DND-41 (cell line): Measurements from ENCODE around the gene PCK1.
A peak's percentile ranks its signal among the peaks of the same experiment; 100 is the strongest.

Experiments
- ATAC-seq: fragments of 200-7000 bp; cut with Tn5 transposase; 3 replicates; pipeline ENCODE4 v1.9.1; 2021; ENCODE audit warnings: low read depth; ENCODE audit not compliant: insufficient read depth
- DNase-seq: peaks from one replicate; pipeline ENCODE4 v3.0.0-alpha.2; 2020
- H2AFZ ChIP-seq: 2 replicates; pipeline ENCODE4 v1.6.0; 2012; ENCODE audit warnings: low read depth, low read length
- H3K27ac ChIP-seq: 2 replicates; pipeline ENCODE4 v1.5.1; 2012; ENCODE audit warnings: low read length, inconsistent platforms
- H3K27me3 ChIP-seq: fragments of 200-600 bp; sonication (generic); 2 replicates; pipeline ENCODE4 v1.6.0; 2012; ENCODE audit warnings: low read length, mild to moderate bottlenecking, inconsistent platforms; ENCODE audit not compliant: insufficient read depth, poor library complexity
- H3K36me3 ChIP-seq: 2 replicates; pipeline ENCODE4 v1.5.1; 2012; ENCODE audit warnings: low read length, inconsistent platforms; ENCODE audit not compliant: insufficient read depth
- H3K4me1 ChIP-seq: 2 replicates; pipeline ENCODE4 v1.5.1; 2012; ENCODE audit warnings: mild to moderate bottlenecking, low read length; ENCODE audit not compliant: insufficient read depth
- H3K4me2 ChIP-seq: 2 replicates; pipeline ENCODE4 v1.6.0; 2012; ENCODE audit warnings: mild to moderate bottlenecking, moderate library complexity, low read length, inconsistent platforms; ENCODE audit not compliant: insufficient read depth
- H3K4me3 ChIP-seq, 2 experiments: fragments of 200-600 bp in 1 of 2; shearing (Covaris generic) in 1 of 2; 2 replicates each; pipeline ENCODE4 v1.5.1; 2012 to 2016; ENCODE audit warnings: inconsistent platforms in 2 of 2, low read length in 2 of 2, mild to moderate bottlenecking in 2 of 2, low read depth in 1 of 2, moderate library complexity in 1 of 2
- H3K79me2 ChIP-seq: 2 replicates; pipeline ENCODE4 v1.6.0; 2012; ENCODE audit warnings: low read length, inconsistent platforms; ENCODE audit not compliant: insufficient read depth
- H3K9ac ChIP-seq: 2 replicates; pipeline ENCODE4 v1.6.0; 2012; ENCODE audit warnings: low read depth, mild to moderate bottlenecking, inconsistent platforms, low read length, moderate library complexity
- H3K9me3 ChIP-seq: 2 replicates; pipeline ENCODE4 v1.5.1; 2012; ENCODE audit warnings: low read length, moderate library complexity, mild to moderate bottlenecking, inconsistent platforms; ENCODE audit not compliant: insufficient read depth, severe bottlenecking
- H4K20me1 ChIP-seq: 2 replicates; pipeline ENCODE4 v1.6.0; 2012; ENCODE audit warnings: low read length; ENCODE audit not compliant: insufficient read depth
- EZH2 ChIP-seq: IDR thresholded peaks from 3 replicates; pipeline ENCODE4 v1.6.1; 2012; ENCODE audit warnings: borderline replicate concordance, low read depth, mild to moderate bottlenecking, moderate library complexity, low read length, inconsistent platforms; ENCODE audit not compliant: severe bottlenecking
- TF ChIP-seq, protein P1 (sequence below): IDR thresholded peaks from 2 replicates; pipeline ENCODE4 v1.5.1; 2012; ENCODE audit warnings: borderline replicate concordance, low read length, moderate library complexity, mild to moderate bottlenecking; ENCODE audit not compliant: poor library complexity, severe bottlenecking; ENCODE audit errors: extremely low read depth

PCK1 gene

DNA sequence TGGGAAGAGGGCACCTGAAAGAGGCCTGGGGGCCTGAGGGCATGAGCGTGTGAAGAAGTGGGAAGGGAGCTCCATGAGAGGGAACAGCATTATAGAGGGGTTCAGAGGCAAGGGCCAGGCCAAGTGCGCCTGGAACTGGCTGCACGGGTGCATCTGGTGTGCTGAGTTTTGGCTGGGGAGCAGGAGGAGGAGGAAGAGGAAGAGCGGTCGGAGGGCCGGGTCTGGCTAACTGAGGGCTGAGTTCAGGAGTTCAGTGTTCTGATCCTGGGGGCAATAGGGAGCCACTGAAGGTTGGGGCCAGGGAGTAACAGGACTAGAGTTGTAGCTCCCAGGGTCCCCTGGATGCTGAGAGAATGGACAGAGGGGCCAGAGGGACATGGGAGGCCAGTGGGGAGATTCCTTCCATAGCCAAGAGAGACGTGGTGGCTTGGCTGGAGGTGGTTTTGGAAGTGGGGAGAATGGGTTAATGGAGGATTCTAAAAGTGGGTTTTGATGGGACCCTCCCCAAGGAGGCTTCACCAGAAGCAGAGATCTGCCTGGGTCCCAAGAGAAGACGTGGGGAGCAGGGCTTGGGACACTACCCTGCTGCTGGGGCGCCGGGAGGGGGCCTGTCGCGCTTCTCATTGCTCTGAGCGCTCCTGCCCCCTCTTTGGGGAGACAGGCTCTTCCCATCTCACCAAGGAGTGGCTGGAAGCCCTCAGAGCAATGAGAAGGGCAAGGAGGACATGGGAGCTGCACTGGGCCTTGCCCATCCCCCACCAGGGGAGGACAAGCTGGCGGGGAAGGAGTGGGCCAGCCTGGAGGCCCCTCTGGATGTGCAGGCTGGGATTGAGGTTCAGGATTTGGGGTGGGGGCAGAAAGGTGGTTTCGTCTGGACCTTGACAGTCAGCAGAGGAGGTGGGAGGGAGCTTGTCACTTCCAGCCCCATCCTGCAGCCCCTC is 30.6 kb downstream of the PCK1 start:
- Histone ChIP-seq H3K9ac (no peak overlapping the region), H3K36me3 (no peaks in the 10 kb centered on the region), H3K79me2 (no peaks in the 10 kb centered on the region), H3K27ac (no peak overlapping the region), H3K9me3 (no peaks in the 10 kb centered on the region), H2AFZ (no peak overlapping the region), H3K4me3 (no peak overlapping the region), H3K4me2 (no peak overlapping the region), H3K4me1 (no peaks in the 10 kb centered on the region), H4K20me1 (peaks cover 63% of the 10 kb centered on the region), H3K27me3 (peaks cover 23% of the 10 kb centered on the region)
- ATAC-seq (no peak), DNase-seq (no peak)
- TF ChIP-seq, protein P1, sequence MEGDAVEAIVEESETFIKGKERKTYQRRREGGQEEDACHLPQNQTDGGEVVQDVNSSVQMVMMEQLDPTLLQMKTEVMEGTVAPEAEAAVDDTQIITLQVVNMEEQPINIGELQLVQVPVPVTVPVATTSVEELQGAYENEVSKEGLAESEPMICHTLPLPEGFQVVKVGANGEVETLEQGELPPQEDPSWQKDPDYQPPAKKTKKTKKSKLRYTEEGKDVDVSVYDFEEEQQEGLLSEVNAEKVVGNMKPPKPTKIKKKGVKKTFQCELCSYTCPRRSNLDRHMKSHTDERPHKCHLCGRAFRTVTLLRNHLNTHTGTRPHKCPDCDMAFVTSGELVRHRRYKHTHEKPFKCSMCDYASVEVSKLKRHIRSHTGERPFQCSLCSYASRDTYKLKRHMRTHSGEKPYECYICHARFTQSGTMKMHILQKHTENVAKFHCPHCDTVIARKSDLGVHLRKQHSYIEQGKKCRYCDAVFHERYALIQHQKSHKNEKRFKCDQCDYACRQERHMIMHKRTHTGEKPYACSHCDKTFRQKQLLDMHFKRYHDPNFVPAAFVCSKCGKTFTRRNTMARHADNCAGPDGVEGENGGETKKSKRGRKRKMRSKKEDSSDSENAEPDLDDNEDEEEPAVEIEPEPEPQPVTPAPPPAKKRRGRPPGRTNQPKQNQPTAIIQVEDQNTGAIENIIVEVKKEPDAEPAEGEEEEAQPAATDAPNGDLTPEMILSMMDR, result no peak
- no peak for TF ChIP-seq EZH2

DNA sequence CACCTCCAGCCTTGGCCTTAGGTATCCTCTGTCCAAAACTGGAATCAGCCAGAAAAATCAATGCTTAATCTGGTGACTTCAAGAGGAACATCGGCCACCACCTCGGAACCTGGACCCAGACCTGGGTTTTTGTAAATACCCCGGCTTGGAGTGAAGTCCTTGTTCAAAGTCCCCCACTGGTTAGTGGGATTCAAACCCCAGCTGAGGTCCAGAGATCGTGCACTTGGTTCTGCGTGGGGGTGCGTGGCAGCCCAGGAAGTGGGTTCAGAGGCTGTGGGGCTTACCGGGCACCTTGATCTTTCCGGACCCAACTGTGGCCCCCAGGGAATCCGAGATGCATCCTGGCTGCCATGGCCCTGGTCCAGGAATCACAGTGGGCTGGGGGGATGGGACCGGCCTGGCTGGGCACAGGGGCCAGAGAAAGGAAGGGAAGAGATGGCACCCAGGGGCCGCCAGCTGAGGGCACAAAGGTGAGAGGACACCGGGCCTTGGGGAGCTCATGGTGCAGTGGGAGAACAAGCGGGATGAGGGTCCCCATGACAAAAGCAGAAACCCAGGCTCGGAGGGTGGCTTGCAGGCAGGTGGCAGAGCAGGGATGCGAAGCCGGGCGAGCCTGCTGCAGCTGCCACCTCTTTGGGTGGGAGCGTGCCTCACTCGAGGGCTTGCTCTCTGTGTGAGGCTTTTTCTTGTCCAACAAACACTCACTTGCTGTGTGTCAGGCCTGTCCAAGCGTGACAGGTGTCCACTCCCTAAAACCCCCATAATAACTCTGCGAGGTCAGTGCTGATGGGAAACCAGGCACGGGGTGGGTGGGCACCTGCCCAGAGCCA is 31.6 kb downstream of the PCK1 start:
- Histone ChIP-seq H4K20me1 (peaks cover 66% of the 10 kb centered on the region), H3K4me1 (no peaks in the 10 kb centered on the region; the same call in 1 of the 2 replicates), H3K79me2 (no peaks in the 10 kb centered on the region), H3K9ac (no peak overlapping the region), H3K36me3 (no peaks in the 10 kb centered on the region), H3K4me2 (no peak overlapping the region), H3K9me3 (no peaks in the 10 kb centered on the region), H3K27ac (no peak overlapping the region), H3K4me3 (no peak overlapping the region), H3K27me3 (peaks cover 16% of the 10 kb centered on the region), H2AFZ (no peak overlapping the region)
- ATAC-seq (no peak), DNase-seq (no peak)
- TF ChIP-seq, protein P1, result no peak
- TF ChIP-seq EZH2, result no peak

DNA sequence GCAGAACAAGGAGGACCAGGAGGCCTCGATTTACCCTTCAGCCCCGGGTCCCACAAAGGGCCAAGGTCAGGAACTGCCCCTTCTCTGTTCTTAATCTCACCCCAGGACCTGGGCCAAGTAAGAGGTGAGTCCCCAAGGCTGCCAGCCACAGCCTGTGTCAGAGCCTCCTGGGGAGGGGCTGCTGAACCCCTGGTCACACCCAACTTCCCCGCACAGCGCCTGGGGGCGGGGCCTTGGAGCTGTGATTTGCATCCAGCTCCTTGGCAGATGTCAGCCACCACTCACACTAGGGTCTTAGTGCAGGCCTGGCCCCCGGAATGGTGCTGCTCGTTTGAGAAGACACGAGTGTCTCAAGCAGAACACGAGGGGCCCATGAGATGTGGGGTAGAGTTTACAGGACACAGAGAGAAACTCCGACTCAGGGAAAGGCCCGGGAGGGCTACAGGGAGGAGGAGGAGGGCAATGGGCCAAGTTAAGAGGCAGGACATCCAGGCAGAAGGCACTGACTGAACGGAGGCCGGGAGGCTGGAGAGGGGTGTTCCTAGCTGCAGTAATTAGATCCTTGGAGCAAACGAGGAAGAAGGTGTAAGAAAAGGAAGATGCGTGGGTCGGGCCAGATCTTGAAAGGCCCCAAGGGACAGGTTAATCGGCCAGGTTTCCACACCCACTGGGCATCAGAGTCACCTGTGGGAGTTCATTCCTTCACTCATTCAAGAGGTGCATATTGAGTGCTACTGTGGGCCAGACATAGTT is 32.4 kb downstream of the PCK1 start:
- ATAC-seq (no peak), DNase-seq (peak; percentile 21)
- no peak overlapping the region for H3K4me2 ChIP-seq
- no peaks in the 10 kb centered on the region; the same call in 1 of the 2 replicates for H3K4me1 ChIP-seq
- no peak overlapping the region for H3K4me3 ChIP-seq
- H3K9ac ChIP-seq, result no peak overlapping the region
- peaks cover 70% of the 10 kb centered on the region for H4K20me1 ChIP-seq
- H3K9me3 ChIP-seq, result no peaks in the 10 kb centered on the region
- H2AFZ ChIP-seq, result no peak overlapping the region
- no peaks in the 10 kb centered on the region for H3K79me2 ChIP-seq
- H3K27ac ChIP-seq, result no peak overlapping the region
- no peaks in the 10 kb centered on the region for H3K36me3 ChIP-seq
- H3K27me3 ChIP-seq, result peaks cover 16% of the 10 kb centered on the region
- no peak for TF ChIP-seq EZH2
- TF ChIP-seq, protein P1, result no peak
